ENCODE results near the gene SIGLEC12. TPM values are rescaled to one million over a fixed set of nuclear protein-coding genes. Genes with fewer than 3 reads are reported as not detected.

SIGLEC12 gene
- polyA plus RNA-seq, 3 donors = 0.11 to 0.38 (median 0.13) TPM

Other genes starting within 250 kb of the SIGLEC12 start
- gene IGLON5, start 190.2 kb downstream of the SIGLEC12 start, polyA plus RNA-seq (ENCODE audit: insufficient read length in 3 of 3) = 1 to 10 TPM; 3.7 to 5.2 (median 4.6) TPM
- gene VSIG10L, start 159.7 kb downstream of the SIGLEC12 start, polyA plus RNA-seq (ENCODE audit: insufficient read length in 3 of 3) = 1 to 10 TPM; 3.8 to 5.3 (median 4.4) TPM
- 100 to 1,000 TPM; 124 to 158 (median 140) TPM for gene ETFB, start 135.4 kb downstream of the SIGLEC12 start, polyA plus RNA-seq (ENCODE audit: insufficient read length in 3 of 3)
- gene CLDND2, start 132.8 kb downstream of the SIGLEC12 start, polyA plus RNA-seq (ENCODE audit: insufficient read length in 3 of 3) = 1 to 10 TPM in 2 of 3 donors, under 1 TPM in 1; 0.54 to 1.8 (median 1.7) TPM
- 1 to 10 TPM; 1.1 to 1.9 (median 1.7) TPM for gene NKG7, start 129.1 kb downstream of the SIGLEC12 start, polyA plus RNA-seq (ENCODE audit: insufficient read length in 3 of 3)
- gene LIM2, start 113.8 kb downstream of the SIGLEC12 start, polyA plus RNA-seq (ENCODE audit: insufficient read length in 3 of 3) = under 1 TPM; 0.20 to 0.80 (median 0.30) TPM
- under 1 TPM; 0.15 to 0.48 (median 0.47) TPM for gene C19orf84, start 111.2 kb downstream of the SIGLEC12 start, polyA plus RNA-seq (ENCODE audit: insufficient read length in 3 of 3)
- gene SIGLEC10, start 84.2 kb downstream of the SIGLEC12 start, polyA plus RNA-seq (ENCODE audit: insufficient read length in 3 of 3) = 1 to 10 TPM; 1.2 to 1.8 (median 1.6) TPM
- gene SIGLEC8, start 43.3 kb downstream of the SIGLEC12 start, polyA plus RNA-seq (ENCODE audit: insufficient read length in 3 of 3) = under 1 TPM in 1 of 3 donors, not detected in 2; 0.06 TPM
- gene CEACAM18, start 23.3 kb downstream of the SIGLEC12 start, polyA plus RNA-seq (ENCODE audit: insufficient read length in 3 of 3) = not detected
- gene SIGLEC6, start 29.9 kb upstream of the SIGLEC12 start, polyA plus RNA-seq (ENCODE audit: insufficient read length in 3 of 3) = under 1 TPM in 2 of 3 donors, not detected in 1; 0.24 to 0.32 TPM
- 10 to 100 TPM; 15.8 to 20.0 (median 17.8) TPM for gene ZNF175, start 69.5 kb upstream of the SIGLEC12 start, polyA plus RNA-seq (ENCODE audit: insufficient read length in 3 of 3)
- under 1 TPM in 2 of 3 donors, not detected in 1; 0.26 to 0.61 TPM for gene SIGLEC5, start 128.6 kb upstream of the SIGLEC12 start, polyA plus RNA-seq (ENCODE audit: insufficient read length in 3 of 3)
- gene SIGLEC14, start 145.0 kb upstream of the SIGLEC12 start, polyA plus RNA-seq (ENCODE audit: insufficient read length in 3 of 3) = under 1 TPM; 0.60 to 0.89 (median 0.64) TPM
- 10 to 100 TPM; 15.4 to 30.3 (median 18.0) TPM for gene SPACA6, start 191.5 kb upstream of the SIGLEC12 start, polyA plus RNA-seq (ENCODE audit: insufficient read length in 3 of 3)
- under 1 TPM in 2 of 3 donors, not detected in 1; 0.14 to 0.29 TPM for gene HAS1, start 222.2 kb upstream of the SIGLEC12 start, polyA plus RNA-seq (ENCODE audit: insufficient read length in 3 of 3)

All from renal cortex interstitium (tissue), 3 donors.